BJ (cell line): ENCODE measurements around the gene IGSF11. TPM values are rescaled to one million over a fixed set of nuclear protein-coding genes. Genes with fewer than 3 reads are reported as not detected.

Experiments used
- CTCF ChIA-PET: fragments of 350-600 bp; formaldehyde crosslinking; extraction: SDS; loops from one replicate; lab custom pipeline; 2021; ENCODE audit warnings: antibody characterized with exemption, inconsistent platforms; lab: Yijun Ruan, JAX
- POLR2A ChIA-PET: fragments of 300-600 bp; sonication (Branson Sonifier 250); formaldehyde crosslinking; extraction: SDS; loops from one replicate; lab custom pipeline; 2021; ENCODE audit warnings: antibody characterized with exemption; lab: Charles Lee
- DNase-seq: peaks from one replicate; pipeline ENCODE4 v3.0.0-alpha.2; 2011; ENCODE audit warnings: low read depth
- H3K27me3 ChIP-seq: 2 replicates; pipeline ENCODE4 v1.6.0; 2011; ENCODE audit warnings: low read length; ENCODE audit not compliant: control insufficient read depth, insufficient read depth
- H3K36me3 ChIP-seq: 2 replicates; pipeline ENCODE4 v1.5.1; 2011; ENCODE audit warnings: low read length; ENCODE audit not compliant: control insufficient read depth, insufficient read depth
- H3K4me3 ChIP-seq: 2 replicates; pipeline ENCODE4 v1.5.1; 2011; ENCODE audit warnings: low read depth, mild to moderate bottlenecking, control low read depth, low read length
- polyA plus RNA-seq: library from polyadenylated mRNA; depleted of rRNA; stranded (reverse); fragments of >200 nt; gene quantifications from 2 replicates; pipeline ENCODE4 v1.2.3, GENCODE V29; 2011
- TF ChIP-seq, protein P1 (sequence below): IDR thresholded peaks from 2 replicates; pipeline ENCODE4 v1.5.1; 2011; ENCODE audit warnings: low read depth, mild to moderate bottlenecking, control low read depth, inconsistent platforms, low read length, moderate library complexity; ENCODE audit not compliant: insufficient read depth

IGSF11 gene
- polyA plus RNA-seq, 1 experiment = 0.20 TPM

DNA sequence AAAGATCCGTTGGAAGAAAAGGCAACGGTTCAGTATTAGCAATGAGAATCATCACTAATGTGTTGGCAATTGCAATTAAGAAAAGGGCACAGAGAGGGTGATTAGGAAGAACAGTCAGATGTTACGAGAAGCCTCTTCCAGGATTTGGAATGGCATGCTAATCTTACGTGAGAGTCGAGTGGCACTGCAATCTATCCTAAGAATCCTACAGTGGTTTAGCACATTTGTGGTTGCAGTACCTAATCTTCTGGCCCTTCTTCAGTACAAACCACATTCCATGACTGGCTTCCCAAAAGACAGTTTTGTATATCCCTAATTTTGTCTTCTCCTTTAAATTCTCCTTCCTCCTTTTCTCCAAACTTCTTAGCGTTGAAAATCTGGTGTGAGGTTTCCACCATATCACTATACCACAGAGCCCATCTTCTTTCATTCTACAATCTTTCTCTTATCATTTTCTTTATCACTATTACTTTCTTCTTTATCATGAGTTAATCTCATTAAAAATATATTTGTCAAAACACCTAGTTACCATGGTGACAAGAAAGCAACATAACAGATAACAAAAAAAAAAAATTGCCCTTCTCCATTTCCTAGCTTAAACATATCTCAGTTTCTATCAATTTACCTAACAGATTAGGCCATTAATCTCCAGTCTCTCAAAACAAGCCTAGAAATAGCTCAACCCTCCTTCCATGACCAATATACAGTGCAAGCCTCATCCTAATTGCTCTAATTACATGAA is 60.1 kb downstream of the IGSF11 start:
- H3K4me3 ChIP-seq = no peak overlapping the region
- ChIA-PET CTCF (interaction anchor here (0.6 kb wide), 1 partner anchor 1835 kb away, joined by 3 read pairs; no protein-coding TSS in a partner anchor), POLR2A (no interaction called here)
- H3K27me3 ChIP-seq = no peaks in the 10 kb centered on the region; the same call in 1 of the 2 replicates
- H3K36me3 ChIP-seq = no peaks in the 10 kb centered on the region
- DNase-seq = no peak
- TF ChIP-seq, protein P1, sequence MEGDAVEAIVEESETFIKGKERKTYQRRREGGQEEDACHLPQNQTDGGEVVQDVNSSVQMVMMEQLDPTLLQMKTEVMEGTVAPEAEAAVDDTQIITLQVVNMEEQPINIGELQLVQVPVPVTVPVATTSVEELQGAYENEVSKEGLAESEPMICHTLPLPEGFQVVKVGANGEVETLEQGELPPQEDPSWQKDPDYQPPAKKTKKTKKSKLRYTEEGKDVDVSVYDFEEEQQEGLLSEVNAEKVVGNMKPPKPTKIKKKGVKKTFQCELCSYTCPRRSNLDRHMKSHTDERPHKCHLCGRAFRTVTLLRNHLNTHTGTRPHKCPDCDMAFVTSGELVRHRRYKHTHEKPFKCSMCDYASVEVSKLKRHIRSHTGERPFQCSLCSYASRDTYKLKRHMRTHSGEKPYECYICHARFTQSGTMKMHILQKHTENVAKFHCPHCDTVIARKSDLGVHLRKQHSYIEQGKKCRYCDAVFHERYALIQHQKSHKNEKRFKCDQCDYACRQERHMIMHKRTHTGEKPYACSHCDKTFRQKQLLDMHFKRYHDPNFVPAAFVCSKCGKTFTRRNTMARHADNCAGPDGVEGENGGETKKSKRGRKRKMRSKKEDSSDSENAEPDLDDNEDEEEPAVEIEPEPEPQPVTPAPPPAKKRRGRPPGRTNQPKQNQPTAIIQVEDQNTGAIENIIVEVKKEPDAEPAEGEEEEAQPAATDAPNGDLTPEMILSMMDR = no peak

DNA sequence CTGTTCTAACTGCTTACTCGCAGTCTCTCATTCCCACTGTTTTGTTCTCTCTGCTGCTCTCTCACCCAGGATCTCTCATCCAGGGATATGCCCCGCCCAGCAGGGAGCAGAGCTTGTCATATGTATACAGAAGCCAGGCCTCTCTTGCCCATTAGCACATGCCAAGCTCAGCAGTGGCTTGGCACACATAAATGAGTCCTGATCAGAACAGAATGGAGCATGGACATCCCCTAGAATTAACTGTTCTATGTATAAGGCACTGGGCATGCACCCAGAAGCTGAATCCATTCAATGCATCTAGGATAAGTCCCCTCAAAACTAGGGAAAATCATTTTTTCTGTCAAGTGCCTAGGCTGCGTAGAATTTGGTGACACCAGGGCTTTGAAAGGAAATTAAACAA is 61.6 kb downstream of the IGSF11 start:
- Histone ChIP-seq H3K36me3 (no peaks in the 10 kb centered on the region), H3K27me3 (no peaks in the 10 kb centered on the region), H3K4me3 (no peak overlapping the region)
- TF ChIP-seq, protein P1 = no peak
- DNase-seq = no peak
- POLR2A ChIA-PET = no interaction called here
- CTCF ChIA-PET = no interaction called here

DNA sequence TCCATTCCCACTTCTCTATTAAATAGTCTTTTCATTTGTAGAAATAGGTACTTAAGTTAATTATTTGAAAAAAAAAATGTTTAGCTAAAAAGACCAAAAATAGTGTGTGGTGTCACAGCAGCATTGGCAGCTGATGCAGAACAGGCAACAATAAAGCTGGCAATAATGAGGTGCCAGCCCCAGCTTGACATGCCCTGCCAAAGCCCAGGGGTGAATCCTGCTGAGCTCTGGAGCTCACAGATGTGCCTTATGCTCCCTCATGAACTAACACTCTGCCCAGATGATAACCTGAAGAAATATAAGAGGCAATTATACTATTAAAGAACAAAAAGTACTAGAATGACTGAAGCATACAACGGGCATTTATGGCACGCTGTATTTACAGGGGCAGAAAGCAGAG is 63.8 kb downstream of the IGSF11 start:
- TF ChIP-seq, protein P1 = no peak
- CTCF ChIA-PET = no interaction called here

DNA sequence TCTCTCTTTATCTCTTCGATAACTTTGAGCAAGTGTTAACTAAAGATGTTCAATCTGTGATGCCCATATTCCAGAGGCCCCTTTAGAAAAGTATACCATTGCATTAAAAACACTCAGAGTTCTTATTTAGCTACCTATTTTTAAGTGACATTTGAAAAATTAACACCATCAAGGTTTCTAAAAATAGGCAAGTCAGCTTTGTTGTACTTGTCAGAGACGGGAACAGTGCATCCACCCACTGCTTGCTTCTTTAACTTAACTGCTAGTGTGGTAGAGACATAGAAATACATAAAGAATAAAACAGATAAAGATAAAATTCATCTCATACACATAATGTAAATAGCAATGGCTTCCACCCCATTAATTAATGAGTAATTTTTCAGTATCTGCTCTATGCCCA is 66.0 kb downstream of the IGSF11 start:
- Histone ChIP-seq H3K36me3 (no peaks in the 10 kb centered on the region), H3K27me3 (no peaks in the 10 kb centered on the region), H3K4me3 (no peak overlapping the region)
- ChIA-PET CTCF (no interaction called here), POLR2A (no interaction called here)
- TF ChIP-seq, protein P1 = no peak
- no peak for DNase-seq

More for the DNA sequence above, 63.8 kb downstream of the IGSF11 start:
- Histone ChIP-seq H3K36me3 (no peaks in the 10 kb centered on the region), H3K4me3 (no peak overlapping the region), H3K27me3 (no peaks in the 10 kb centered on the region)
- POLR2A ChIA-PET = no interaction called here
- no peak for DNase-seq

DNA sequence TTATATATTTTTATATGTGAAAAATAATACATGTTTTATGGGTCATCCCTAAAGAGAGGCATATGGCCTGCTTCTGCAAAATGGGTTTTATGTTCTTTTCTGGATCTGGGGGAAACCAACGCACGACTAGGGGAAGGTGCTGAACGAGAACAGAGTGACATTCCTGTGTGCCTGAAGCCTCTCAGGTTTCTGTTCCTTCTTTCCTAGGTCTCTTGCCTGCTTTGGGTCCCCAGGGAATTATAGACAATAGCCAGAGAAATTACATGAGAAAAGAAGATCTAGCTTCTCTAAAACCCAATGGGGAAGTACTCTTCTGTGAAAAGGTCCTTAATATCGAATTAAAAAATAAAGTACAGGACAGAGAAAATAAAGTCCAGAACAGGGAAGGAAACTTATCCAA is 66.5 kb downstream of the IGSF11 start:
- Histone ChIP-seq H3K36me3 (no peaks in the 10 kb centered on the region), H3K27me3 (no peaks in the 10 kb centered on the region), H3K4me3 (no peak overlapping the region)
- TF ChIP-seq, protein P1 = no peak
- ChIA-PET CTCF (no interaction called here), POLR2A (no interaction called here)
- no peak for DNase-seq
